Parathyroid adenoma (tissue), 2 donors: ENCODE measurements around the gene ATF6.

Source experiments
- H2AFZ ChIP-seq: fragments of 300-600 bp; sonication (generic); one replicate; pipeline ENCODE4 v1.7.0; 2017; ENCODE audit warnings: antibody characterized with exemption, mild to moderate bottlenecking
- H3K27ac ChIP-seq: fragments of 300-600 bp; sonication (generic); one replicate; pipeline ENCODE4 v1.7.0; 2017
- H3K27me3 ChIP-seq: fragments of 300-600 bp; sonication (generic); one replicate; pipeline ENCODE4 v1.7.0; 2017; ENCODE audit warnings: low read length; ENCODE audit not compliant: control insufficient read depth, insufficient read depth
- H3K36me3 ChIP-seq: fragments of 300-600 bp; sonication (generic); one replicate; pipeline ENCODE4 v1.7.0; 2017; ENCODE audit warnings: low read length; ENCODE audit not compliant: control insufficient read depth, insufficient read depth
- H3K4me1 ChIP-seq: fragments of 300-600 bp; sonication (generic); one replicate; pipeline ENCODE4 v1.7.0; 2017; ENCODE audit warnings: control low read depth
- H3K4me2 ChIP-seq: fragments of 300-600 bp; sonication (generic); one replicate; pipeline ENCODE4 v1.7.0; 2017; ENCODE audit warnings: low read length
- H3K4me3 ChIP-seq: fragments of 300-600 bp; sonication (generic); one replicate; pipeline ENCODE4 v1.7.0; 2017; ENCODE audit warnings: low read depth, low read length
- H3K79me2 ChIP-seq: fragments of 300-600 bp; sonication (generic); one replicate; pipeline ENCODE4 v1.7.0; 2017; ENCODE audit warnings: control low read depth
- H3K9ac ChIP-seq: fragments of 300-600 bp; sonication (generic); one replicate; pipeline ENCODE4 v1.7.0; 2017; ENCODE audit warnings: mild to moderate bottlenecking
- H3K9me3 ChIP-seq: fragments of 300-600 bp; sonication (generic); one replicate; pipeline ENCODE4 v1.7.0; 2017; ENCODE audit warnings: low read length; ENCODE audit not compliant: control insufficient read depth
- CTCF ChIP-seq: fragments of 300-600 bp; sonication (generic); IDR thresholded peaks from one replicate; pipeline ENCODE4 v1.7.0; 2017; ENCODE audit warnings: antibody characterized with exemption, mild to moderate bottlenecking
- donor health status: primary hyperparathyroidism.

Gene ATF6

GRCh38 chr1:161766102-161766981 is at the start of gene ATF6:
ATF6 (plus strand) TSS chr1:161766320; CDS start chr1:161766361, 41 bp downstream.
- Histone ChIP-seq H3K27me3 (no peaks in the 10 kb centered on the region), H3K9ac (peak within 1 kb of the TSS; percentile 38), H3K27ac (peak within 1 kb of the TSS; percentile 85), H3K4me3 (peak within 1 kb of the TSS; percentile 74), H3K79me2 (peaks cover 9% of the 10 kb centered on the region), H3K9me3 (no peaks in the 10 kb centered on the region), H3K4me1 (peaks cover 3% of the 10 kb centered on the region), H3K36me3 (no peaks in the 10 kb centered on the region), H3K4me2 (peak within 1 kb of the TSS; percentile 70), H2AFZ (peak within 1 kb of the TSS; percentile 72)
- no peak for TF ChIP-seq CTCF

GRCh38 chr1:161718559-161719324 is 47.4 kb upstream of the ATF6 start:
- H3K27ac ChIP-seq, result no peak overlapping the region
- H3K36me3 ChIP-seq, result no peaks in the 10 kb centered on the region
- H3K79me2 ChIP-seq, result no peaks in the 10 kb centered on the region
- no peak overlapping the region for H3K4me2 ChIP-seq
- no peaks in the 10 kb centered on the region for H3K27me3 ChIP-seq
- no peaks in the 10 kb centered on the region for H3K9me3 ChIP-seq
- no peak overlapping the region for H3K4me3 ChIP-seq
- H3K9ac ChIP-seq, result no peak overlapping the region
- TF ChIP-seq CTCF, result no peak
- no peak overlapping the region for H2AFZ ChIP-seq
- H3K4me1 ChIP-seq, result no peaks in the 10 kb centered on the region

- H3K79me2 ChIP-seq, result no peaks in the 10 kb centered on the region
- H3K4me1 ChIP-seq, result no peaks in the 10 kb centered on the region
- H3K4me2 ChIP-seq, result no peak overlapping the region
- H2AFZ ChIP-seq, result no peak overlapping the region
- no peak overlapping the region for H3K9ac ChIP-seq
- no peaks in the 10 kb centered on the region for H3K9me3 ChIP-seq
- no peak overlapping the region for H3K4me3 ChIP-seq
- no peaks in the 10 kb centered on the region for H3K36me3 ChIP-seq
- no peak overlapping the region for H3K27ac ChIP-seq
- no peak for TF ChIP-seq CTCF
- no peaks in the 10 kb centered on the region for H3K27me3 ChIP-seq
These were observed 46.9 kb upstream of the ATF6 start for GRCh38 chr1:161719325-161719611.

GRCh38 chr1:161720422-161720821 is 45.7 kb upstream of the ATF6 start:
- no peaks in the 10 kb centered on the region for H3K4me1 ChIP-seq
- no peaks in the 10 kb centered on the region for H3K36me3 ChIP-seq
- no peaks in the 10 kb centered on the region for H3K79me2 ChIP-seq
- H2AFZ ChIP-seq, result no peak overlapping the region
- no peaks in the 10 kb centered on the region for H3K9me3 ChIP-seq
- H3K9ac ChIP-seq, result no peak overlapping the region
- H3K27ac ChIP-seq, result no peak overlapping the region
- H3K27me3 ChIP-seq, result no peaks in the 10 kb centered on the region
- H3K4me2 ChIP-seq, result no peak overlapping the region
- no peak for TF ChIP-seq CTCF
- no peak overlapping the region for H3K4me3 ChIP-seq
